ENCODE results near the gene CCDC178.

GRCh38 chr18:33123862-33124518, 316.5 kb downstream of the CCDC178 start:
- TF ChIP-seq, protein P1, sequence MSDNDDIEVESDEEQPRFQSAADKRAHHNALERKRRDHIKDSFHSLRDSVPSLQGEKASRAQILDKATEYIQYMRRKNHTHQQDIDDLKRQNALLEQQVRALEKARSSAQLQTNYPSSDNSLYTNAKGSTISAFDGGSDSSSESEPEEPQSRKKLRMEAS (IDR thresholded peaks at IDR 0.05), result no peak
- TF ChIP-seq EP300 (IDR thresholded peaks at IDR 0.05; ENCODE audit: borderline replicate concordance) (no peak), NFIC (IDR thresholded peaks at IDR 0.05) (no peak), CREB1 (IDR thresholded peaks at IDR 0.05; ENCODE audit: low read depth) (no peak), RAD21 (IDR thresholded peaks at IDR 0.05; ENCODE audit: low read depth) (no peak), CEBPB (IDR thresholded peaks at IDR 0.05) (no peak)
- TF ChIP-seq, protein P2, sequence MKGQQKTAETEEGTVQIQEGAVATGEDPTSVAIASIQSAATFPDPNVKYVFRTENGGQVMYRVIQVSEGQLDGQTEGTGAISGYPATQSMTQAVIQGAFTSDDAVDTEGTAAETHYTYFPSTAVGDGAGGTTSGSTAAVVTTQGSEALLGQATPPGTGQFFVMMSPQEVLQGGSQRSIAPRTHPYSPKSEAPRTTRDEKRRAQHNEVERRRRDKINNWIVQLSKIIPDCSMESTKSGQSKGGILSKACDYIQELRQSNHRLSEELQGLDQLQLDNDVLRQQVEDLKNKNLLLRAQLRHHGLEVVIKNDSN (IDR thresholded peaks at IDR 0.05), result no peak
